ENCODE measurements around the gene PKD1.

PKD1 gene

GRCh38 chr16:2090777-2091546, 44.7 kb downstream of the PKD1 start:
- H3K36me3 ChIP-seq (ENCODE audit: insufficient read depth, insufficient read length, low read length), result peaks cover 91% of the 10 kb centered on the region
- peak overlapping the region; percentile 45 for H3K4me3 ChIP-seq (ENCODE audit: insufficient read length, low read depth)
- TF ChIP-seq SUZ12 (IDR thresholded peaks at IDR 0.05; ENCODE audit: extremely low read depth, insufficient read depth, insufficient read length) (no peak), YY1 (IDR thresholded peaks at IDR 0.05; ENCODE audit: insufficient read depth, insufficient read length) (no peak), ZNF274 (IDR thresholded peaks at IDR 0.05; ENCODE audit: low read depth, low read length) (no peak)
- H3K9me3 ChIP-seq (ENCODE audit: insufficient read depth, low read length), result no peaks in the 10 kb centered on the region
- peaks cover 22% of the 10 kb centered on the region for H3K4me1 ChIP-seq (ENCODE audit: insufficient read depth, insufficient read length)
- H3K9ac ChIP-seq (ENCODE audit: insufficient read length, low read depth), result peak overlapping the region; percentile 83
- H3K27me3 ChIP-seq (ENCODE audit: insufficient read depth, insufficient read length), result no peaks in the 10 kb centered on the region
- peak; percentile 68 for DNase-seq (ENCODE audit: low read depth, low spot score)

GRCh38 chr16:2090481-2090776, 45.3 kb downstream of the PKD1 start:
- no peak for DNase-seq (ENCODE audit: low read depth, low spot score)
- Histone ChIP-seq H3K9me3 (ENCODE audit: insufficient read depth, low read length) (no peaks in the 10 kb centered on the region), H3K4me1 (ENCODE audit: insufficient read depth, insufficient read length) (peaks cover 26% of the 10 kb centered on the region), H3K9ac (ENCODE audit: insufficient read length, low read depth) (peak overlapping the region; percentile 50), H3K27me3 (ENCODE audit: insufficient read depth, insufficient read length) (no peaks in the 10 kb centered on the region), H3K36me3 (ENCODE audit: insufficient read depth, insufficient read length, low read length) (peaks cover 92% of the 10 kb centered on the region), H3K4me3 (ENCODE audit: insufficient read length, low read depth) (no peak overlapping the region)
- TF ChIP-seq SUZ12 (IDR thresholded peaks at IDR 0.05; ENCODE audit: extremely low read depth, insufficient read depth, insufficient read length) (no peak), YY1 (IDR thresholded peaks at IDR 0.05; ENCODE audit: insufficient read depth, insufficient read length) (no peak), ZNF274 (IDR thresholded peaks at IDR 0.05; ENCODE audit: low read depth, low read length) (no peak)

GRCh38 chr16:2089706-2090480, 45.8 kb downstream of the PKD1 start:
- no peak for DNase-seq (ENCODE audit: low read depth, low spot score)
- H3K27me3 ChIP-seq (ENCODE audit: insufficient read depth, insufficient read length), result no peaks in the 10 kb centered on the region
- no peak for TF ChIP-seq SUZ12 (IDR thresholded peaks at IDR 0.05; ENCODE audit: extremely low read depth, insufficient read depth, insufficient read length)
- no peak for TF ChIP-seq YY1 (IDR thresholded peaks at IDR 0.05; ENCODE audit: insufficient read depth, insufficient read length)
- H3K4me1 ChIP-seq (ENCODE audit: insufficient read depth, insufficient read length), result peaks cover 30% of the 10 kb centered on the region
- no peaks in the 10 kb centered on the region for H3K9me3 ChIP-seq (ENCODE audit: insufficient read depth, low read length)
- H3K36me3 ChIP-seq (ENCODE audit: insufficient read depth, insufficient read length, low read length), result peaks cover 96% of the 10 kb centered on the region
- H3K4me3 ChIP-seq (ENCODE audit: insufficient read length, low read depth), result no peak overlapping the region
- H3K9ac ChIP-seq (ENCODE audit: insufficient read length, low read depth), result peak overlapping the region; percentile 50

- Histone ChIP-seq H3K36me3 (ENCODE audit: insufficient read depth, insufficient read length, low read length) (peaks cover 96% of the 10 kb centered on the region), H3K9me3 (ENCODE audit: insufficient read depth, low read length) (no peaks in the 10 kb centered on the region), H3K9ac (ENCODE audit: insufficient read length, low read depth) (no peak overlapping the region), H3K4me3 (ENCODE audit: insufficient read length, low read depth) (no peak overlapping the region), H3K4me1 (ENCODE audit: insufficient read depth, insufficient read length) (peaks cover 35% of the 10 kb centered on the region), H3K27me3 (ENCODE audit: insufficient read depth, insufficient read length) (no peaks in the 10 kb centered on the region)
- TF ChIP-seq ZNF274 (IDR thresholded peaks at IDR 0.05; ENCODE audit: low read depth, low read length), result no peak
- TF ChIP-seq SUZ12 (IDR thresholded peaks at IDR 0.05; ENCODE audit: extremely low read depth, insufficient read depth, insufficient read length), result no peak
- TF ChIP-seq YY1 (IDR thresholded peaks at IDR 0.05; ENCODE audit: insufficient read depth, insufficient read length), result no peak
- DNase-seq (ENCODE audit: low read depth, low spot score), result no peak
These were observed 46.8 kb downstream of the PKD1 start for GRCh38 chr16:2088759-2089358.

GRCh38 chr16:2087748-2088631, 47.7 kb downstream of the PKD1 start:
- H3K36me3 ChIP-seq (ENCODE audit: insufficient read depth, insufficient read length, low read length), result peaks cover 96% of the 10 kb centered on the region
- no peaks in the 10 kb centered on the region for H3K27me3 ChIP-seq (ENCODE audit: insufficient read depth, insufficient read length)
- TF ChIP-seq YY1 (IDR thresholded peaks at IDR 0.05; ENCODE audit: insufficient read depth, insufficient read length) (no peak), SUZ12 (IDR thresholded peaks at IDR 0.05; ENCODE audit: extremely low read depth, insufficient read depth, insufficient read length) (no peak), ZNF274 (IDR thresholded peaks at IDR 0.05; ENCODE audit: low read depth, low read length) (no peak)
- no peak overlapping the region for H3K4me3 ChIP-seq (ENCODE audit: insufficient read length, low read depth)
- DNase-seq (ENCODE audit: low read depth, low spot score), result no peak
- H3K9me3 ChIP-seq (ENCODE audit: insufficient read depth, low read length), result no peaks in the 10 kb centered on the region
- no peak overlapping the region for H3K9ac ChIP-seq (ENCODE audit: insufficient read length, low read depth)
- peaks cover 36% of the 10 kb centered on the region for H3K4me1 ChIP-seq (ENCODE audit: insufficient read depth, insufficient read length)

GRCh38 chr16:2086812-2087747, 48.6 kb downstream of the PKD1 start:
- H3K36me3 ChIP-seq (ENCODE audit: insufficient read depth, insufficient read length, low read length), result peaks cover 96% of the 10 kb centered on the region
- no peak overlapping the region for H3K4me3 ChIP-seq (ENCODE audit: insufficient read length, low read depth)
- no peak for DNase-seq (ENCODE audit: low read depth, low spot score)
- H3K9me3 ChIP-seq (ENCODE audit: insufficient read depth, low read length), result no peaks in the 10 kb centered on the region
- TF ChIP-seq SUZ12 (IDR thresholded peaks at IDR 0.05; ENCODE audit: extremely low read depth, insufficient read depth, insufficient read length) (no peak), ZNF274 (IDR thresholded peaks at IDR 0.05; ENCODE audit: low read depth, low read length) (no peak), YY1 (IDR thresholded peaks at IDR 0.05; ENCODE audit: insufficient read depth, insufficient read length) (no peak)
- H3K9ac ChIP-seq (ENCODE audit: insufficient read length, low read depth), result no peak overlapping the region
- no peaks in the 10 kb centered on the region for H3K27me3 ChIP-seq (ENCODE audit: insufficient read depth, insufficient read length)
- H3K4me1 ChIP-seq (ENCODE audit: insufficient read depth, insufficient read length), result peaks cover 34% of the 10 kb centered on the region
